NCI-H2227 (cell line): ENCODE results near the gene CDH20.
"Not testable (repeated sequence)": the region's sequence is repeated elsewhere in the genome, so short reads cannot be mapped to it uniquely, and the experiment has no call there.

ENCODE experiments used
- DNase-seq: peaks from one replicate; lab custom pipeline; 2025; ENCODE audit not compliant: unreplicated experiment; lab: John Stamatoyannopoulos, UW

CDH20 gene

GRCh38 chr18:61340148-61340547 lies 6.9 kb downstream of the CDH20 start:
- no peak for DNase-seq

- DNase-seq: no peak
Observed at GRCh38 chr18:61348230-61348629, 15.0 kb downstream of the CDH20 start.

GRCh38 chr18:61350578-61350977 lies 17.3 kb downstream of the CDH20 start:
- no peak for DNase-seq

- DNase-seq: no peak
Observed at GRCh38 chr18:61352059-61352458, 18.8 kb downstream of the CDH20 start.

GRCh38 chr18:61352611-61353010 lies 19.4 kb downstream of the CDH20 start:
- DNase-seq: no peak

GRCh38 chr18:61360404-61361383 lies 27.5 kb downstream of the CDH20 start:
- no peak for DNase-seq

- no peak for DNase-seq
Observed at GRCh38 chr18:61362511-61362910, 29.3 kb downstream of the CDH20 start.

- no peak for DNase-seq
Observed at GRCh38 chr18:61364953-61365352, 31.7 kb downstream of the CDH20 start.

- DNase-seq: no peak
Observed at GRCh38 chr18:61368001-61368400, 34.8 kb downstream of the CDH20 start.

GRCh38 chr18:61369671-61370070 lies 36.4 kb downstream of the CDH20 start:
- DNase-seq: not testable (repeated sequence)

GRCh38 chr18:61371111-61371510 lies 37.9 kb downstream of the CDH20 start:
- DNase-seq: peak; percentile 39

GRCh38 chr18:61379827-61380226 lies 46.6 kb downstream of the CDH20 start:
- DNase-seq: no peak

- DNase-seq: no peak
Observed at GRCh38 chr18:61388010-61388409, 54.8 kb downstream of the CDH20 start.

GRCh38 chr18:61394983-61395382 lies 61.8 kb downstream of the CDH20 start:
- DNase-seq: no peak

GRCh38 chr18:61397222-61397621 lies 64.0 kb downstream of the CDH20 start:
- no peak for DNase-seq

GRCh38 chr18:61398961-61399705 lies 65.9 kb downstream of the CDH20 start:
- no peak for DNase-seq

GRCh38 chr18:61400016-61400635 lies 66.9 kb downstream of the CDH20 start:
- no peak for DNase-seq

GRCh38 chr18:61400716-61401115 lies 67.5 kb downstream of the CDH20 start:
- DNase-seq: no peak

- no peak for DNase-seq
Observed at GRCh38 chr18:61402726-61403125, 69.5 kb downstream of the CDH20 start.

GRCh38 chr18:61413396-61413795 lies 80.2 kb downstream of the CDH20 start:
- no peak for DNase-seq

- DNase-seq: no peak
Observed at GRCh38 chr18:61414086-61414485, 80.9 kb downstream of the CDH20 start.

- DNase-seq: no peak
Observed at GRCh38 chr18:61419763-61420162, 86.5 kb downstream of the CDH20 start.
